OCI-M1 (cell line): ENCODE results near the gene CUBN.

ENCODE experiments used
- DNase-seq: peaks from one replicate; lab custom pipeline; 2025; lab: John Stamatoyannopoulos, UW

The CUBN gene

DNA sequence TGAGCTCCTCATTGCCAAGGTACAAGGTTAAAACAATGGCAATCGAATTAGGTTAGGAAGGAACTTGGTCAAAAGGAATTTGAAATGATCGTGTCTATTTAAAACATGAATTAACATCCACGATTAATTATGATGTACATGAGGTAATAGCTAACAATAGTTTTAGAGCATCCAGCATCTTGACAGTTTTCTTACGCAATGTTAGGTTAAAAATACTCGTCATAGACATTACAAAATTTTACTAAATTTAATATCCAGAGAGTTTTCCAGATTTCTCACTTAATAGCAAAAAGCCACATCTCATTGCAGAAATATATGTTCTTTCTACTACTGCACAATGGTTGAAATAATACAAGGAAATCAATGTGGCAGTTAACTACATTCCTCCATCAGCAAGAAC, 22.6 kb downstream of the CUBN start:
- DNase-seq, result no peak

DNA sequence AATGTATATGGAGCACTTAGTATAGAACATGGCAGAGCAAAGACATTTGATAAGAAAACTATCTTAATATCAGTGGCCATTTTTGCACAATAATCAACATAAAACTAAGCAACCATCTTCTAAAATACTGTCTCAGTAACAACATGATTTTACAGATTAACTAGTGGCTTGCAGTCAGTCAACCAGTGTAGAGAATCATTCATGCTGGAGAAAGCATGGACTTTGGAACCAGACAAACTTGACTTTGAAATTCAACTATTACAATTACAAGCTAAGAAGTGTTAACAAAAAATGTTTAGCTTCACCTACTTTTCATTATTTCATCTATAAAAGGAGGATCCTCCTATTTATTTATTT, 27.7 kb downstream of the CUBN start:
- DNase-seq, result no peak

DNA sequence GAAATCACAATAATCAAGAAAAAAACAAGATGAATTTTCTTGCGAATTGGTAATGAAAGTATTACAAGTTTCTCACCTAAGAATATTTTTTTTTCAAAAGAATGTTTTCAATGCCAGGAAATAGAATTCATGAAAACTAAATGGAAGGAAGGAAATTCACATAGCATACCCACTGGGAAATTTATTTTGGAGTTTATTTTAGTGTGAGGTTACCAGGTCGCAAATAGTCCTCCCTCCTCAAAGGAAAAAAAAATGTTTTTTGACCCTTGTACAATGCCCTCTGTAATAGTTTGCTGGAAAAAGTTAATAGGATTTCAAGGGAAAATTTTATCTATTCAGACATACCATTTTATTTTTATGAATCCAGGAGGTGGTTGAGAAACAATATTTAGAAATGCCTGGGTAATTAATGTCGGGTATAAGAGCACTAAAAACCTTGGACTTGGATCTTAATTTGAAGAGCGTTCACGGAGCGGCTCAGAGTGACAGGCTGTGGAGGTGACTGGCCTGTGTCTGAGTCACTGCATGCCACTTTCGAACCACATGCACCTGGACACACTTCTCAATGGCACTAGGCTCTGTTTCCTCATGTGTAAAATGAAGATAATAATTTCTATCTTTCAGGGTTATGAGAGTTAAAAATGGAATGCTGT, 28.2 kb downstream of the CUBN start:
- no peak for DNase-seq

DNA sequence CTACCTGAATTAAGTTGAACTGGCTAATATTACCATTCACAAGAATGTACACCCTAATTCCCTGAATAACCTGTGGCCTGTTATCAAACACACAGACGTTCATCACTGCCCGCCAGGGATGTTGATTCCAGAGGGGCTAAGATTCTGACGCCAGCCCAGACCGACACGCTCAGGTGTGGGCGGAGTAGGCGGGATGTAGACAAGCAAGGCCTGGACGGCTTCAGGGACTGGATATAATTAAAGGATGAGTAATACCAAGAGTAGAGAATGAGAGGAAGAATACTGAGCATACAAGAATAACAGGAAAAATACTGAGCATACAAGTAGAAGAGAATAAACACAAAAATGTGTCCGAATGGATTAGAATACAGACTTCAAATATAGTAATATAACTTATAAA, 29.0 kb downstream of the CUBN start:
- DNase-seq, result no peak

GRCh38 chr10:17098012-17098411, 31.6 kb downstream of the CUBN start:
- DNase-seq, result no peak

GRCh38 chr10:17094844-17095243, 34.8 kb downstream of the CUBN start:
- no peak for DNase-seq

DNA sequence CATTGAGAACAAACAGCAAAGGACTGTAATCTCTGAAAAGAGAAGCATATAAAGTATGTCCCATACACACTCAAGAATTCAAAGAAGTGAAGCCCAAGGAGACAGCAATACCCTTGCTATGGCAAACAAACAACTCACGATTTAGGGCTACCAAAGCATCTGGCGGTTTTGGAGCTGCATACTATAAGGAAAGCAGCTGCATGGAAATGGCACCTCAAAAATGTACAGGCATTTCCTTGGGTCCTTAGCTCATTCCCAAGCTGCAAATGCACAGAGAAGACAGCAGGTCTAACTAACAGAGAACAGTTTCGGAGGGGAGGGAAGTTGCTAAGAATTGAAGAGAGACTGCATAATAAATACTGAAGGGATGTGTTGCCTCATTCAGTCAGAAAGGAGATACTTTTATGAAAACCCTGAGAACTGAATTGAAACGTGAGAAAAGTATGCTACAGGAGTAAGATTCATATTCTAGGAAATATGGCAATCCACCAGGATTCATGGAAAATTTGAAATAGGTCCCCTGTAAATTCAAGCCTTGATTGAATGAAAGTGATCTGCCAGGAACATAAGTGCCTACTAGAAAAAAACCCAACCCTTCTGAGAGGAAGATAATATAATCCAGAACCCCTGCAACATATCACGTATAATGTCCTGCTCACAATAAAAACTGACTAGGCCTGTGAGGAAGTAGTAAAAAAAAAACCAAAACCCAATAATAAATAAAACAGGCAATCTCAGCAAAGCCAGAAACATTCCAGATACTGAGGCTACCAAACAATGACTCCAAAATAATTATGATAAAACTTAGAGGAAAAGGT, 36.4 kb downstream of the CUBN start:
- no peak for DNase-seq

DNA sequence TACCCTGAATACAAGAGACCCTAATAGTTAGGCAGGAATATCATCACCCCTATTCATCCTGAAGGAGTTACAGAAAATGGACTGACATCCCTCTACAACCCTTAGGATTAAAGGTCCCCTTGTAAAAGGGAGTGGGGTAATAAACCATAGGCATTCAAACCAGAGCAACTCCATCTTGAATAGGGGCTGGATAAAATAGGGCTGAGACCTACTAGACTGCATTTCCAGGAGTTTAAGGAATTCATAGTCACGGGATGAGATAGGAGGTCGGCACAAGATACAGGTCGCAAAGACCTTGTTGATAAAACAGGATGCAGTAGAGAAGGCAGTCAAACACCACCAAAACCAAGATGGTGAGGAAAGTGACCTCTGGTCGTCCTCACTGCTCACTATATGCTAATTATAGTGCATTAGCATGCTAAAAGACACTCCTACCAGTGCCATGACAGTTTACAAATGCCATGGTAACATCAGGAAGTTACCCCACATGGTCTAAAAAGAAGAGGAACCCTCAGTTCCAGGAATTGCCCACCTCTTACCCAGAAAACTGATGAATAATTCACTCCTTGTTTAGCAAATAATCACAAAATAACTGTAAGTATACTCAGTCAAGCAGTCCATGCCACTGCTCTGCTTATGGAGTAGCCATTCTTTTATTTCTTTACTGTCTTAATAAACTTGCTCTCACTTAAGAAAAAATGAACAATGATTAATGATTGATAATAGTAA, 37.2 kb downstream of the CUBN start:
- peak; percentile 63 for DNase-seq

GRCh38 chr10:17088118-17088806, 41.3 kb downstream of the CUBN start:
- DNase-seq, result no peak

DNA sequence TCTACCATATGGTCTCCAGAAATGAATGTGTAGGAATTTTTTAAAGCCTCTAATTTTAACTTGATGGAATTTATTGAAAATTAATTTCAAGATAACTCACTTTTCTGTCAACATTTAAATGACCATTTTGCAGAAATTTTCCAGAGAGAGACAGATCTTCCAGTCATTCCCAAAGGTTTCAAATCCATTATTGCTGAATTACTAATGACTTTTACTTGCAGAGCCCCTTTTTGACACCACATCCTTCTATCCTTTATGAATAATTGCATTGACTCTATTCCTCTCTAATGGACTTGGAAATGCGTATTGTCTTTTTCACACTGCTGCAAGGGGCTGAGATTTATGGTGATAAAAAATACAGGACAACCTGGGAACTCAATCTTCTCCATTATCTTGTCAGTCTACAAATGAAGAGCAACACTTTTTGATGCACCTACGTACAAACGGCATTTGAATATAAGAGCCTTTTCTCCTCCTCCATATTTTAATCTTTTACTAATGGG, 42.7 kb downstream of the CUBN start:
- no peak for DNase-seq

DNA sequence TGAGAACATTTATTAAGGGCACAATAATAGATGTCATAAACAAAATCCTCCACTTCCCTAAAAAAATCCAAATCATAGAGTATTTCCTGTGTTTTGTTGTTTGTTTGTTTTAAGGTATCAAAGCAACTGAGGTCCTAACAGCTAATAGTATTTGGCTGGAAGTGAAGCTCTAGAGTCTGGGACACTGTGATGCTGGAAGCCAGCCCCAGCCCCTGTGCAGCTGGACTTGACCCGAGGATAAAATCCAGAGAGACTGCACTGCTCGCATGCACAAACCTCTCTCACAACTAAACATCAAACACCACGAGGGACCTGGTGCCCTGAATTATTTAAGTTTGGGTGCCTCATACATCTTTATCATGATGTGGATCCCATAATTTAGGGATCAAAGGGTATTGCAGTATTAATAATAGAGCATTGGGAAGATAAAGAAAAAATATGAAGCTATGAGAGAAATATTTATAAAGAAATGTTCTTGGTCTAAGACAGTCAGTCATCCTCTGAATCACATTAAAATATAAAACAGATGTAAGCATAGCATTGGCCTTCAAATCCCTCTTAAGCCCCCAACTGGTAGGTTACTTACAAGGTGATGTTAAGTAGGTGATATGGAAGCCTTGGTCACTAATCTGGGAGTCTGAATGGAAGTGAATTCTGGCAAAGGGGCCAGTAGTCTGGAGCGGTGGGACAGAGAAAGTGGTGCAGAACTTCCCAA, 44.4 kb downstream of the CUBN start:
- DNase-seq, result no peak

DNA sequence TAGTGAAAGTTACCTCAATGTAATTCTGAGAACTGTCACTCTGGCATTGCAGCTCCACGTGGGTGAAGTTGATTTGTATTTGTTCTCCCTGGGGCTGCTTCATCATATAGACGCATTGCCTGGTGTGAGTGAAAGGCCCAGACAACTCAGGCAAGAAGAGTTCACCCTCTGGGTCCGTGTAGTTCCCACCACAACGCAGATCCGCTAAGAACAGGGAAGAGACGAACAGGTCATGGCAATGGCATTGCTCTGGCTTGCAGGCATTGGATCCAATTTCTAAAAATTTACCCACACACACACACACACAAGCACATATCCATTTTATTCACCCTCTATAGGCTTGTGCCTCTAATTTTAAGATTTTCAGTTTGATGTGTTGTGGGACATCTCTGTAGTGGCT, 45.4 kb downstream of the CUBN start:
- DNase-seq, result no peak

DNA sequence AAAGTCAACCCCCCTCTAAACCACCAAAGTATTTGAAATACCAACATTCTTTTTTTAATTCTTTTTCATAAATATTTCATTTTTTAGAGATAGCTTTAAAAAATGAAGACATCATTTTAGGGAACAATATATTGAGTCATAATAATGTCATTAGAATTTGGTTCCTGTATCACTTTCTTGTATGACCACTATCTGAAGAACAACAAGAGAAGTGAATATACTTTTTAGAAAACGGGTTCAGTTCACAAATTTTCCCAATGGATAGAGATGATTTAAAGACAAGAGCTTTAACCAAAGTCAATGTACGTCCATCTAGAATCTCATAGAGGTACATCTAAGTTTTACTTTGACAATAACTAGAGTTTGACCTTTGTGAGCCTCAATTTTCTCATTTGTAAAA, 48.2 kb downstream of the CUBN start:
- no peak for DNase-seq

DNA sequence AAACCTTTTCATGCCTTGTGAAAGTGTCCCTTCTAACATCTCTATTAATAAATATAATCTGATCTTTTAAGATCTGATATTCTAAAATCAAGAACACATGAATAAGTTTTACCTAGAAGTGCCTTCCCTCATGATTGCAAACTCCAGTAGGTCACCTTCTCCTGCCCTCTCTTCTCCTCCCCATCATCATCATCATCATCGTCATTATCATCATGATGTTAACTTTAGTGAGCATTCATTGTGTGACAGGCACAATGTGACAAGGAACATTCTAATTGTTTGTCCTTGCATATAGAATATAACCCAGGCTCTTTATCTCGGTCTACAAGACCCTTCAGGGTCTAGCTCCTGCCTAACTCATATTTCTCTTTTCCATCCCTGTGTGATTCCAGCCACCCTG, 51.7 kb downstream of the CUBN start:
- DNase-seq, result no peak

DNA sequence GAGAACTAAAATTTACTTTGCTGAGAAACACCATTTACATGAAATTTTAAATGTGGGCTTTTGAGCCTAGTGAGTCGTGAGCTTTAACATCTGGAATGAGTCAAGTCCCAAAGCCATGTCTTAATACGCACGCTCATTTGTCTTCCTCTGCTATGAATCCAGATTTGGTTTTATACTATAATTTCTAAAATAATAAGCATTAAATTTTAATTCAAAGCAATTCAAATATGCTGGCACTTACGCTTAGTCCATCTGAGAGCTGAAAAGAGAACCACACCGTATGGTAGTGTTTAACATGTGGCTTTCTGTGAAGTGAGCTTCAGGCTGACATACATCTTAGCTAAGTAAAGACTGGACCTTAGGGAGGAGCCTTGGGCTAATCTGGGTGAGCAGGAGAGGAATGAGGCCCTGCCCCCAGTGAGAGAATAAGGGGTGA, 52.2 kb downstream of the CUBN start:
- DNase-seq, result peak; percentile 7

GRCh38 chr10:17076626-17077345, 52.8 kb downstream of the CUBN start:
- DNase-seq, result no peak

DNA sequence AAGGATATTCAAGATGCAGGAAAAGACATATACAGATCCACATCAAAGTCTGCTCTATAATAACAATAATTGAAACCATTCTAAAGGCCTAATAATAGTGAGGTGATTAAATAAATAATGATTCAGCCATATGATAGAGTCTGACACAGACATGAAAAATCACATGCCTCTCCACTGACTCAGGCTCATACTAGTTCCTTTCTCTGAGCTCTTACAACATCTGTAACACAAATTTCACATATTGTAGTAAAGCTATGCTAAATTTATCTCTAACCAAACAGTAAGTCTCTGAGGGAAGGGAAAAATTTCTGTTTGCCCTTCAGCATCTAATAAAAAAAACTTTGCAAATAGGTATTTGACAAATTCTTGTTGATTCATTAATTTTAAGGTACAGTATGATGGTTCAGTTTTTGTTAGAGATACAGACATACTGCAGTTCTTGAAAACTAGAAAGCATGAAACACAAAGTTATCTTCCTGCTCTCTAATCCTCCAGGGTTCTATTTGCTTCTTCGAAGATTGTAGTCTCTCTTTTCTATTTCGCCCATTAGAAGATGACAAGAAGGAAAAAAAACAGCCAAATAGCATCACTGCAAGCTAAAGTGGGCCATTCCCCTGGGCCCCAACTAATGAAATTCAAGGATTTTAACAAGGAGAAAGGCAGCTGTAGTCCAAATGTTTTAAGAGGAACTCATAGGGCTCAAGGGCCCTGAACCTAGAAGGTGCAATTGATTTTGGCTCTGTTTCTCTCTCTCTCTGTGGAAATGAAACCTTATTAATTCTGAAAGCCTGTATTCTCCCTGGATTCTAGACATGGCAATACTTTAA, 53.9 kb downstream of the CUBN start:
- DNase-seq, result no peak

DNA sequence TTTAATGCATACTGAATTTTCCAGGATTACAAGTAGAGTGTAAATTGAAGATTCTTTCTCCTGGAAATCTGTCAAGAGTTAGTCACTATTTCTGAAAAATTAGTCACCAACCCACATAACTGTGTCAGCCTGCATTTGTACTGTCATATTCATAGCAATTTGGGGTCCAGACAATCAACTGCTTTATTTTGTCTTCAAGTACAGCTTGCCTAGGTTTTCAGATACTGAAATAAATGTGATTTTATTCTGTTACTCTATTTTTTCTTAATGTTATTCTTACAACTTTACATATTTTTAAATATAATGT, 55.1 kb downstream of the CUBN start:
- DNase-seq, result no peak

DNA sequence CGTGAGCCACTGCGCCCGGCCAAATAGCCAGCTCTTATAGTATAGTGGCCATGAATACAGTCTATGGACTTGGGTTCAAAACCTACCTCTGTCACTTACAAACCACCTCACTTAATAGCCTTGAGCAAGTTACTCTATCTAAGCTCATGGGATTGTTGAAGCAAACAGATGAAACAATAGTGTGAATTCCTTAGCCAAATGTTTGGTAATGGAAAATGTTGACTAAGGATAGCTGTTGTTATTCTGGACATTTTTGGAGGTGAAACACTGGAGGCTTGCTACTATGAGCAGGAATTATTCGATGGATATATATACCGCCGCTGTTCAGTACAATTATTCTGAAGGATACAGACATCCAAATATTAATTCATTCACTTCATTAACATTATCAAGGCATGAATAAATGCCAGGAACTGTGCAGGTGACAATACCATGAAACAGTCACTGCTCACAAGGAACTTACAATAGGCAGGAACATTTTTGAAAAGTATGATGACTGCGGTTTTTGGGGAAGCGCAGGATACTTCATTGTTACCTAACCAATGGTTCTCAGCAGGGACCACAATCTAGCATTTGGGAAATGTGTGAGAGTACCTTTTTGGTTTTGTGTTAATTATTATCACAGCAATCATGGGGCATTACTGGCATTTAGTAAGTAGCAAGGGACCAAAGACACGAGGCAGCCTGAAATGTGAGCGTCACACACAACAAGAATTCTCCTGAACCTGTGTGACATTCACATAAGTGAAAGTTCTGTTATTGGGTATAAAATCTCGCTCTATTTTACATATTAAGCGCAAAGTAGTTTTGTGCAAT, 55.7 kb downstream of the CUBN start:
- no peak for DNase-seq
